ENCODE data around the gene ULBP3. TPM values are rescaled to one million over a fixed set of nuclear protein-coding genes. Genes with fewer than 3 reads are reported as not detected.

The ULBP3 gene
- total RNA-seq, 1 experiment from 2014 or later, result 4.0 TPM

DNA sequence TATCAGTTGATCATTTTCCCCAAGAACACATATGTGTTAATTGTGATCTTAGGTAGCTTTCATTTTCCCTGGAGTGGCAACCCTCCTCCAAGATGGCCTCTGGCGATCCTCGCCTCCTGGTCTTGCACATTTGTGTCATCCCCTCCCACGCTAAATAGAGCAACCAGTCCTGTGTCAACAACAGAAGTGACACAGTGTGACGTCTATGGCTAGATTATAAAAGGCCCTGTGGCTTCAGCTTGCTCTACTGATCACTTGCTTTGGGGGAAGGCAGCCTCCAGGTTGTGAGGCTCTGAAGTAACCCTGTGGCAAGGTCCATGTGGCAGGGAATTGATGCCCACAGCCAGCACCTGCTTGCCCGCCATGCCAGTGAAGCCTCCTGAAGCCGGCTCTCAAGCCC lies 43.3 kb upstream of the ULBP3 start:
- CTCF ChIA-PET, result no interaction called here
- no peak overlapping the region for H3K4me3 Mint-ChIP-seq

DNA sequence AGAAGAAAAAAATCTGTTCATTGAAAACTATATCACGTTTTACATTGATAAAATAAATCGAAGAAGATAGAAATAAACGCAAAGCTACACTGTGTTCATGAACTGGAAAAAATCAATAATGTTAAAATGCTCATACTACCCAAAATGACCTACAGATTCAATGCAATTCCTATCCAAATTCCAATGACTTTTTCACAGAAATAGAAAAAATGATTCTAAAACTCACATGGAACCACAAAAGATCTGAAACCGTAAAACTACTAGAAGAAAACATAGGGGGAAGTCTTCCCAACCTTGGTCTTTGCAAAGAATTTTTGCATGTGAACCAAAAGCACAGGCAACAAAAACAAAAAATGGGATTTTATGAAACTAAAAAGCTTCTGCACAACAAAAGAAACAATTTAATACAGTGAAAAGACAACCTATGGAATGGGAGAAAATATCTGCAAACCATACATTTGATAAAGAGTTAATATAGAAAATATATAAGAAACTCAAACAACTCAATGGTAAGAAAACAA lies 33.9 kb upstream of the ULBP3 start:
- DNase-seq (ENCODE audit: low spot score) (no peak), ATAC-seq (no peak)
- ChIA-PET CTCF (no interaction called here), POLR2A (no interaction called here)
- H3K27me3 Mint-ChIP-seq (ENCODE audit: low read depth), result no peaks in the 10 kb centered on the region; the same call in 1 of the 2 replicates
- H3K4me3 Mint-ChIP-seq, result no peak overlapping the region
- no peaks in the 10 kb centered on the region for H3K4me1 Mint-ChIP-seq
- no peaks in the 10 kb centered on the region for H3K9me3 Mint-ChIP-seq
- no peak overlapping the region for H3K27ac Mint-ChIP-seq
- H3K36me3 Mint-ChIP-seq, result no peaks in the 10 kb centered on the region
- TF ChIP-seq KAT7 (CRISPR knock-in tag; IDR thresholded peaks at IDR 0.05; ENCODE audit: borderline replicate concordance) (no peak), HMGA2 (CRISPR knock-in tag; IDR thresholded peaks at IDR 0.05) (no peak)
- TF ChIP-seq, protein P1, sequence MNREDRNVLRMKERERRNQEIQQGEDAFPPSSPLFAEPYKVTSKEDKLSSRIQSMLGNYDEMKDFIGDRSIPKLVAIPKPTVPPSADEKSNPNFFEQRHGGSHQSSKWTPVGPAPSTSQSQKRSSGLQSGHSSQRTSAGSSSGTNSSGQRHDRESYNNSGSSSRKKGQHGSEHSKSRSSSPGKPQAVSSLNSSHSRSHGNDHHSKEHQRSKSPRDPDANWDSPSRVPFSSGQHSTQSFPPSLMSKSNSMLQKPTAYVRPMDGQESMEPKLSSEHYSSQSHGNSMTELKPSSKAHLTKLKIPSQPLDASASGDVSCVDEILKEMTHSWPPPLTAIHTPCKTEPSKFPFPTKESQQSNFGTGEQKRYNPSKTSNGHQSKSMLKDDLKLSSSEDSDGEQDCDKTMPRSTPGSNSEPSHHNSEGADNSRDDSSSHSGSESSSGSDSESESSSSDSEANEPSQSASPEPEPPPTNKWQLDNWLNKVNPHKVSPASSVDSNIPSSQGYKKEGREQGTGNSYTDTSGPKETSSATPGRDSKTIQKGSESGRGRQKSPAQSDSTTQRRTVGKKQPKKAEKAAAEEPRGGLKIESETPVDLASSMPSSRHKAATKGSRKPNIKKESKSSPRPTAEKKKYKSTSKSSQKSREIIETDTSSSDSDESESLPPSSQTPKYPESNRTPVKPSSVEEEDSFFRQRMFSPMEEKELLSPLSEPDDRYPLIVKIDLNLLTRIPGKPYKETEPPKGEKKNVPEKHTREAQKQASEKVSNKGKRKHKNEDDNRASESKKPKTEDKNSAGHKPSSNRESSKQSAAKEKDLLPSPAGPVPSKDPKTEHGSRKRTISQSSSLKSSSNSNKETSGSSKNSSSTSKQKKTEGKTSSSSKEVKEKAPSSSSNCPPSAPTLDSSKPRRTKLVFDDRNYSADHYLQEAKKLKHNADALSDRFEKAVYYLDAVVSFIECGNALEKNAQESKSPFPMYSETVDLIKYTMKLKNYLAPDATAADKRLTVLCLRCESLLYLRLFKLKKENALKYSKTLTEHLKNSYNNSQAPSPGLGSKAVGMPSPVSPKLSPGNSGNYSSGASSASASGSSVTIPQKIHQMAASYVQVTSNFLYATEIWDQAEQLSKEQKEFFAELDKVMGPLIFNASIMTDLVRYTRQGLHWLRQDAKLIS (CRISPR knock-in tag; IDR thresholded peaks at IDR 0.05; ENCODE audit: borderline replicate concordance), result no peak

More for the DNA sequence above, 43.3 kb upstream of the ULBP3 start:
- no peak overlapping the region for H3K27ac Mint-ChIP-seq
- POLR2A ChIA-PET, result no interaction called here
- no peaks in the 10 kb centered on the region for H3K27me3 Mint-ChIP-seq (ENCODE audit: low read depth)
- DNase-seq (ENCODE audit: low spot score) (no peak), ATAC-seq (no peak)
- peaks cover 4% of the 10 kb centered on the region; the same call in 1 of the 2 replicates for H3K36me3 Mint-ChIP-seq
- TF ChIP-seq, protein P2, sequence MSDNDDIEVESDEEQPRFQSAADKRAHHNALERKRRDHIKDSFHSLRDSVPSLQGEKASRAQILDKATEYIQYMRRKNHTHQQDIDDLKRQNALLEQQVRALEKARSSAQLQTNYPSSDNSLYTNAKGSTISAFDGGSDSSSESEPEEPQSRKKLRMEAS (CRISPR knock-in tag; IDR thresholded peaks at IDR 0.05), result no peak
- TF ChIP-seq, protein P3, sequence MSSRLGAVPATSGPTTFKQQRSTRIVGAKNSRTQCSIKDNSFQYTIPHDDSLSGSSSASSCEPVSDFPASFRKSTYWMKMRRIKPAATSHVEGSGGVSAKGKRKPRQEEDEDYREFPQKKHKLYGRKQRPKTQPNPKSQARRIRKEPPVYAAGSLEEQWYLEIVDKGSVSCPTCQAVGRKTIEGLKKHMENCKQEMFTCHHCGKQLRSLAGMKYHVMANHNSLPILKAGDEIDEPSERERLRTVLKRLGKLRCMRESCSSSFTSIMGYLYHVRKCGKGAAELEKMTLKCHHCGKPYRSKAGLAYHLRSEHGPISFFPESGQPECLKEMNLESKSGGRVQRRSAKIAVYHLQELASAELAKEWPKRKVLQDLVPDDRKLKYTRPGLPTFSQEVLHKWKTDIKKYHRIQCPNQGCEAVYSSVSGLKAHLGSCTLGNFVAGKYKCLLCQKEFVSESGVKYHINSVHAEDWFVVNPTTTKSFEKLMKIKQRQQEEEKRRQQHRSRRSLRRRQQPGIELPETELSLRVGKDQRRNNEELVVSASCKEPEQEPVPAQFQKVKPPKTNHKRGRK (CRISPR knock-in tag; IDR thresholded peaks at IDR 0.05; ENCODE audit: borderline replicate concordance), result no peak
- TF ChIP-seq NFATC4 (CRISPR knock-in tag; IDR thresholded peaks at IDR 0.05) (no peak), FOXJ3 (CRISPR knock-in tag; IDR thresholded peaks at IDR 0.05; ENCODE audit: borderline replicate concordance) (no peak), GTF2I (CRISPR knock-in tag; conservative IDR thresholded peaks at IDR 0.05) (no peak), NFYB (CRISPR knock-in tag; conservative IDR thresholded peaks at IDR 0.05; ENCODE audit: low read depth) (no peak)
- TF ChIP-seq, protein P4, sequence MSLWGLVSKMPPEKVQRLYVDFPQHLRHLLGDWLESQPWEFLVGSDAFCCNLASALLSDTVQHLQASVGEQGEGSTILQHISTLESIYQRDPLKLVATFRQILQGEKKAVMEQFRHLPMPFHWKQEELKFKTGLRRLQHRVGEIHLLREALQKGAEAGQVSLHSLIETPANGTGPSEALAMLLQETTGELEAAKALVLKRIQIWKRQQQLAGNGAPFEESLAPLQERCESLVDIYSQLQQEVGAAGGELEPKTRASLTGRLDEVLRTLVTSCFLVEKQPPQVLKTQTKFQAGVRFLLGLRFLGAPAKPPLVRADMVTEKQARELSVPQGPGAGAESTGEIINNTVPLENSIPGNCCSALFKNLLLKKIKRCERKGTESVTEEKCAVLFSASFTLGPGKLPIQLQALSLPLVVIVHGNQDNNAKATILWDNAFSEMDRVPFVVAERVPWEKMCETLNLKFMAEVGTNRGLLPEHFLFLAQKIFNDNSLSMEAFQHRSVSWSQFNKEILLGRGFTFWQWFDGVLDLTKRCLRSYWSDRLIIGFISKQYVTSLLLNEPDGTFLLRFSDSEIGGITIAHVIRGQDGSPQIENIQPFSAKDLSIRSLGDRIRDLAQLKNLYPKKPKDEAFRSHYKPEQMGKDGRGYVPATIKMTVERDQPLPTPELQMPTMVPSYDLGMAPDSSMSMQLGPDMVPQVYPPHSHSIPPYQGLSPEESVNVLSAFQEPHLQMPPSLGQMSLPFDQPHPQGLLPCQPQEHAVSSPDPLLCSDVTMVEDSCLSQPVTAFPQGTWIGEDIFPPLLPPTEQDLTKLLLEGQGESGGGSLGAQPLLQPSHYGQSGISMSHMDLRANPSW (CRISPR knock-in tag; conservative IDR thresholded peaks at IDR 0.05; ENCODE audit: low read depth), result no peak
- TF ChIP-seq, protein P5, sequence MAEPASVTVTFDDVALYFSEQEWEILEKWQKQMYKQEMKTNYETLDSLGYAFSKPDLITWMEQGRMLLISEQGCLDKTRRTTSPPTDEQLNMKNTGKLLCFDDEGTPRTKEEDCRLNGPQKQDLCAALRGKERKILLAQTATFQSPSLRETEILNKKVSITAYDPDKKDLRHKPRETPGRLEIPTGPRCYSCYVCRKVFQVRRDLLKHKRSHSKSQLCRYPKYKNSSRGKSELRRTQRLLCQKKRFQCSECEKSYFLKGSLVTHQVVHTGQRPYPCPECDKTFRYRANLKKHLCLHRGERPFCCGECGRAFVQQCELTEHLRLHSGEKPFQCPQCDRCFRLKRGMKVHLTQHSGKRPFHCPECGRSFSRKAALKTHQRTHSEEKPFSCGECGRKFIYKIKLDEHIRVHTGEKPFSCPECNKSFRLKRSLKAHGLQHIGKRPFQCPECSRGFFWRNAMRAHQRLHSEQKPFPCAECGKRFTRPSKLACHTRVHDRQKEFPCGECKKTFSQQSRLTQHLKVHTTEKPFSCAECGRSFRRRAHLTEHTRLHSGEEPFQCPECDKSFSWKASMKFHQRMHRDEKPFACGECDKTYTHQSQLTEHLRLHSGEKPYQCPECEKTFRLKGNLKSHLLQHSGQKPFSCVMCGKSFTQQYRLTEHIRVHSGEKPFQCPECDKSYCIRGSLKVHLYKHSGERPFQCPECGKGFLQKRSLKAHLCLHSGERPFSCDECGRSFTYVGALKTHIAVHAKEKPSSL (CRISPR knock-in tag; conservative IDR thresholded peaks at IDR 0.05), result no peak
- TF ChIP-seq, protein P6, sequence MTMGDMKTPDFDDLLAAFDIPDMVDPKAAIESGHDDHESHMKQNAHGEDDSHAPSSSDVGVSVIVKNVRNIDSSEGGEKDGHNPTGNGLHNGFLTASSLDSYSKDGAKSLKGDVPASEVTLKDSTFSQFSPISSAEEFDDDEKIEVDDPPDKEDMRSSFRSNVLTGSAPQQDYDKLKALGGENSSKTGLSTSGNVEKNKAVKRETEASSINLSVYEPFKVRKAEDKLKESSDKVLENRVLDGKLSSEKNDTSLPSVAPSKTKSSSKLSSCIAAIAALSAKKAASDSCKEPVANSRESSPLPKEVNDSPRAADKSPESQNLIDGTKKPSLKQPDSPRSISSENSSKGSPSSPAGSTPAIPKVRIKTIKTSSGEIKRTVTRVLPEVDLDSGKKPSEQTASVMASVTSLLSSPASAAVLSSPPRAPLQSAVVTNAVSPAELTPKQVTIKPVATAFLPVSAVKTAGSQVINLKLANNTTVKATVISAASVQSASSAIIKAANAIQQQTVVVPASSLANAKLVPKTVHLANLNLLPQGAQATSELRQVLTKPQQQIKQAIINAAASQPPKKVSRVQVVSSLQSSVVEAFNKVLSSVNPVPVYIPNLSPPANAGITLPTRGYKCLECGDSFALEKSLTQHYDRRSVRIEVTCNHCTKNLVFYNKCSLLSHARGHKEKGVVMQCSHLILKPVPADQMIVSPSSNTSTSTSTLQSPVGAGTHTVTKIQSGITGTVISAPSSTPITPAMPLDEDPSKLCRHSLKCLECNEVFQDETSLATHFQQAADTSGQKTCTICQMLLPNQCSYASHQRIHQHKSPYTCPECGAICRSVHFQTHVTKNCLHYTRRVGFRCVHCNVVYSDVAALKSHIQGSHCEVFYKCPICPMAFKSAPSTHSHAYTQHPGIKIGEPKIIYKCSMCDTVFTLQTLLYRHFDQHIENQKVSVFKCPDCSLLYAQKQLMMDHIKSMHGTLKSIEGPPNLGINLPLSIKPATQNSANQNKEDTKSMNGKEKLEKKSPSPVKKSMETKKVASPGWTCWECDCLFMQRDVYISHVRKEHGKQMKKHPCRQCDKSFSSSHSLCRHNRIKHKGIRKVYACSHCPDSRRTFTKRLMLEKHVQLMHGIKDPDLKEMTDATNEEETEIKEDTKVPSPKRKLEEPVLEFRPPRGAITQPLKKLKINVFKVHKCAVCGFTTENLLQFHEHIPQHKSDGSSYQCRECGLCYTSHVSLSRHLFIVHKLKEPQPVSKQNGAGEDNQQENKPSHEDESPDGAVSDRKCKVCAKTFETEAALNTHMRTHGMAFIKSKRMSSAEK (CRISPR knock-in tag; IDR thresholded peaks at IDR 0.05; ENCODE audit: borderline replicate concordance), result no peak
- H3K9me3 Mint-ChIP-seq, result peaks cover 12% of the 10 kb centered on the region
- no peaks in the 10 kb centered on the region for H3K4me1 Mint-ChIP-seq
